Stimulated activated CD4-positive, alpha-beta T cell treated with anti-CD3 and anti-CD28 coated beads, Interleukin-12 subunit alpha, Interleukin-12 subunit beta, amount 100 ng/mL, for 48 hours (primary cell): ENCODE data around the gene MATK.

Experiments used
- DNase-seq, 3 donors: peaks; one replicate each; pipeline ENCODE4 v3.0.0-alpha.2; 2020; ENCODE audit warnings: low read depth in 2 of 3, low spot score in 1 of 3

MATK gene, protein sequence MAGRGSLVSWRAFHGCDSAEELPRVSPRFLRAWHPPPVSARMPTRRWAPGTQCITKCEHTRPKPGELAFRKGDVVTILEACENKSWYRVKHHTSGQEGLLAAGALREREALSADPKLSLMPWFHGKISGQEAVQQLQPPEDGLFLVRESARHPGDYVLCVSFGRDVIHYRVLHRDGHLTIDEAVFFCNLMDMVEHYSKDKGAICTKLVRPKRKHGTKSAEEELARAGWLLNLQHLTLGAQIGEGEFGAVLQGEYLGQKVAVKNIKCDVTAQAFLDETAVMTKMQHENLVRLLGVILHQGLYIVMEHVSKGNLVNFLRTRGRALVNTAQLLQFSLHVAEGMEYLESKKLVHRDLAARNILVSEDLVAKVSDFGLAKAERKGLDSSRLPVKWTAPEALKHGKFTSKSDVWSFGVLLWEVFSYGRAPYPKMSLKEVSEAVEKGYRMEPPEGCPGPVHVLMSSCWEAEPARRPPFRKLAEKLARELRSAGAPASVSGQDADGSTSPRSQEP

DNA sequence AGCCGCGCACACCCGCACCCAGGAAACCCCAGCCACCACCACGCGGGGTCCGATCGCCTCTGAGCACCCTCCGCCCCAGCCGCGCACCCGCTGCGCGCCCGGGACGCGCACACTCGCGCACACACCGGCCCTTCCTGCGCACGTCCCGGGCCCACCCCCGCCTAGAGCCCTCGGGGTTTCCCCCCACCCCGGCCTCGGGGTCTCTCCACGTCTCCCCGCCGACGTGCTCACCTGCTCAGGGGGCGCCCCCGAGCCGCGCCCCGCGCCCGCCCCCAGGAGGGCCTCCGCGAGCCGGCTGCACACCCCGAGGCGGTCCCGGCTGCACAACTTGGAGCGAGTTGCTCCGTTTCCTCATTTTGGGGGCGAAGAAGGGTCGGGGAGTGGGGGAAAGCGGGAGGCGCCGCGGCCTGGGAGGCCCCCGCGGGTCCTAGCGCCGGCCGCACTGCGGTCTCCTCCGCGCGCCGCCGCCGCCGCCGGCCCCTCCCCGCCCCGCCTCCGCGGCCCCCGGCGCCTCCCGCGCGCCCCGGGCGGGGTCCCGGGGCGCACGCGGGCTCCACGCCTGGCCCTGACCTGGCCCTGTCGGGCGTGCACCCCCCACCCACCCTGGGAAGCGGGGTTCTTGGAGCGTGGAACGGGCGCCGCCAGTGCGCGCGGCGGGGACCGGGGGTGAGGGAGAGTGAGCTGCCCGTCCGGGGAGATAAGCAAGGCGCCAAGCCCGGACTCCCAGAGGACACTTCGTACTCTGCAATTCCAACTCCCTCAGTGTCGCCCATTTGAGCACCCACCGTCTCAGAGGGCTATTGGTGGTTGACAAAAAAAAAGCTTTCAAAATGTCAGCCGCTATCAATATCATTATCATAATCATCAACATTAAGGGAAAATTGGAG lies at the start of gene MATK:
MATK (minus strand) TSS at position 444 of the 887 bp plus-strand sequence. CDS start 1,246 bp downstream, outside the sequence.
- DNase-seq: peak in 1 of 3 donors; percentile 10

DNA sequence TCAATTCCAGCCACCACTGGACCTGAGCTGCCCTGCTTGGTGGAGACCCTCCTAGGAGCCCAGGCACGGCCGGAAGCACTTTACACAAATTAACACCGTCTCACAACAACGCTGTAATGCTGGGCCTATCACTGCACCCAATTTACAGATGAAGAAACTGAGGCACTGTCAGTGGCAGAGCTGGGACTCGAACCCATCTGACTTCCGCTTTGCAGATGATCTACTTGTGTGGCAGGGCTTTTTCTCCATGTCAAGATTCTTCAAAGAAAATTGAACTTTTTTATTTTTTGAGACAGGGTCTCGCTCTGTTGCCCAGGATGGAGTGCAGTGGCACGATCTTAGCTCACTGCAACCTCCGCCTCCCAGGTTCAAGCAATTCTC lies 48.9 kb upstream of the MATK start:
- DNase-seq: no peak

DNA sequence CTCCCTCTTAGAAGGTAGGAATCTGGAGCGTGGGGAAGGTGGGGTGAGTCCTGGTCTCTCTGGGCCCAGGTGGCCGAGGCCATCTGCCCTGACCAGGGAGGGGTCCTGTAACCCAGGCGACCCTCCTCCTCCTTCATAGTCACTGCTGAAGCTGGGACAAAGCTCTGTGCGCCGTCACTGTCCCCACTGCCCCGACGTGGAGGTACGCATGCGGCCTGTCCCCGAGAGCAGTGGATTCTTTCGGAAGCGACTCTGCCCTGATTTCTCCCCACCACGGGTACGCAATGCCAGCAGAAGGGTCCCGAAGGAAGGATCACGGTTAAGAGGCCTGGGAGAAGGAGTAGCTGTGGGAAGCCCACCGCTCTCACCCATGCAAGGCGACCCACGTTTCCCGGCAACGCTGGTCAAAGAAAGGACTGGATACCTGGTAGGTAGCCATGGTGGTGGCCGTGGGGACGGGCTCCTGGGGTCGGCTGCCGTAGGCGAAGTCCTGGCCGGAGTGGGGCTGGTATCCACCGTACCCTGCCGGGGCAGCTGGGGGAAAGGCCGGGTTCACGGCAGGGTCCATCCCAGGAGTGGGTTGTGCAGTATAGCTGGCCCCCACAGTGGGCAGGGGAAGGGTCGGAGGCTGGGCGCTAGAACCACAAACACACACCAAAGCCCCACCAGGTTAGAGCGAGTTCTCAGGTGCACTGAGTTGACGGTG lies 48.3 kb upstream of the MATK start:
- DNase-seq: no peak

DNA sequence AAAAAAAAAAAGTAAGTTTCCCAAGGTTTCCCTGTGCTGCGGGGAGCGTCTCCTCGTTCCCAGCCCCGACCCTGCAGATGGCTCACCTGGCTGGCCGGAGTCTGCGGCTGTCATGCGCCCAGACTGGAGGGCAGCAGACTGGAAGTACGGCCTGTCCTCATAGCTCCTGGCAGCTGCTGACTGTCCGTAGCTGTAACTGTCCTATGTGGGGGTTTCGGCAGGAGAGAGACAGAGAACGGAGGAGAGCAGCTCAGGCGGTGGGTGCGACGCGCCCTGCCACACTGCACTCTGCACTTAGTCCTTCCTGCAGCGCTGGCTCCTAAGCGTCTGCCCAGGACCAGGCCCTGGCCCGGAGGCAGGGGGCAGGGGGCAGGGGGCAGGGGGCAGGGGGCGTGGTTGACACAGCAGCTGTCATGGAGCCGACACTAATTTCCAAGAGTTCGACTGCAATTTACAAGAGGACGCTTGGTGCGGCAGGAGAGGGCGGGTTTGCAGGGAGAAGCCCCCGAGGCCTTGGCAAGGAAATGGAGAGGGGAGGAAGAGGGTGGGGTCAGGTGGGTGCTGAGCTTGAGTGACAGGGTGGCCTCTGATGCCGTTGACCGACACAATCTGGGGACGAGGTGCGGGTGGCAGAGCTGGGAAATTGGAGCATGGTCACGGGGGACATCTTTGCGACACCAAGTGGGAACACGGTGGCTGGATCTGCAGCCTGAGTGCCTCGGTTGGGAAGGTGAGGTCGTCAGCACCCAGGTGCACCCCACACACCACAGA lies 47.6 kb upstream of the MATK start:
- DNase-seq: no peak

DNA sequence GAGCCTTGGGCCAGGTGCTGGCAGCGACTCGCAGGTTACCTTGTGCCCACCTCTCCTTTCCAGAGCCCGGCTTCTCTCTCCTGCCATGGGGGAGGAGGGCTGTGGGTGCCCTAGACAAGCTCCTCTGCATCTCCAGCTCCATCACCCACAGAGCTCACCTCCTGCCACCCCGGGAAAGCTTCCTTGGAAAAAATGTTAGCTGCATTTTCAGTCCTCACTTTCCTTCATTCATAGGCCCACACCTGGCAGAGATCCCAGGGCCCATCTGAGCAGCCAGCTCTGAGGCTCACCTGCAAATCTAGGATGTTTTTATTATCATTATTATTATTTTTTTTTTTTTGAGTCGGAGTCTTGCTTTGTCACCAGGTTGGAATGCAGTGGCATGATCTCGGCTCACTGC lies 45.8 kb upstream of the MATK start:
- no peak for DNase-seq

DNA sequence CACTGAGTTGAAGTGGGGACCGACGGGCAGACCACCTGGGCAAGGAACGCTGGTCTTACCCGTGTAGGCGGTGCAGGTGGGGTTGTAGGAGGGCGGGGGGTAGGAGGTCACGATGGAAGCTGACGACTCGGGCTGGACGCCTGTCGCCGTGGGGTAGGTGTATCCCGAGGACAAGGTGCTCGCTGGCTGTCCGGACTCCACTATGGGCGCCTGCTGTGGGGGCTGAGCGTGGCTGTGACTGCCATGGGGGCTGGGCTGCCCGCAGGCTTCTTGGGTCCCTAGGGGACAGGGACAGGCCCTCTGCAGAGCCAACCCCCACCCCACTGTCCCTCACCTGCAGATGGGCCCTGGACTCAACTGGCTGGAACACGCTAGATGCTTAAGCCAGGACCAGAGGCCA lies 45.4 kb upstream of the MATK start:
- no peak for DNase-seq

DNA sequence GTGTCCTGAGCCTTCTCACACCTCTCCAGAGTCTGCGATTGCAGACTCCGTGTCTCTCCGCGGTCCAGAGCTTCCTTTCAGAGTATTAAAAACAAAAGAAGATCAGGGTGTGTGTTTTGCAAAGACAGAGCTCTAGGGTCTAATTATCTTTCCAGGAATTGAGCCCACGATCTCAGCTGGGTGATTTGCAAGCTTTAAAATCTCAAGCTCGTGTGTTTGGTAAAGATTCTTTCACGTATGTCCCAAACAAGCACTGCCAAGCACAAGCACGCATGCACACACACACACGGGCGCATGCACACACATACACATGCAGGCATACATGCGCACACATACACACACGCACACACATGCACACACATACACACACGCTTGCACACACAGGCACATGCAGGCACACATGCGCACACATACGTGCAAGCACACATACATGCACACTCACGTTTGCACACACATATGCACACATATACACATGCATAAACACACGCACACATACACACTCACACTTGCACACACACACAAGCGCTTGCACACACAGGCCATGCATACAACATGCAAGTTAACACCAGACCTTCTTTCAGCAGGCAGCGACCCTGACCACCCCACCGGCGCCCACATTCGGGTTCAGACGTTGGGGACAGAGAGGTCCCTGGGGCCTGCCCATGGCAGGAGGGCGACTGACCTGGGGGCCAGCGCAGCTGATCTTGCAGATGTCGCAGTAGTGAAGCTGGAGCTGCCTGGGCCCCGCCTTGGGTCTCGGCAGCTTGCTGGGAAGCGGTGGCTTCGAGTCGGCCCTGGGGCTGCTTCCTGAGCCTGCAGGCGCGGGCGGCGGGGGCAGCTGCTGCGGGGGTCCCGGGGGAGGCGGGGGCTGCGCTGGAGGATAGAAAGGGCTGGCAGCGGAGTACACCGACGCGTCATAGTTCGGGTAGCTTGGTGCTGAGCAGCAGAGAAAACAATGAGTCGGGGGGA lies 44.7 kb upstream of the MATK start:
- DNase-seq: no peak

DNA sequence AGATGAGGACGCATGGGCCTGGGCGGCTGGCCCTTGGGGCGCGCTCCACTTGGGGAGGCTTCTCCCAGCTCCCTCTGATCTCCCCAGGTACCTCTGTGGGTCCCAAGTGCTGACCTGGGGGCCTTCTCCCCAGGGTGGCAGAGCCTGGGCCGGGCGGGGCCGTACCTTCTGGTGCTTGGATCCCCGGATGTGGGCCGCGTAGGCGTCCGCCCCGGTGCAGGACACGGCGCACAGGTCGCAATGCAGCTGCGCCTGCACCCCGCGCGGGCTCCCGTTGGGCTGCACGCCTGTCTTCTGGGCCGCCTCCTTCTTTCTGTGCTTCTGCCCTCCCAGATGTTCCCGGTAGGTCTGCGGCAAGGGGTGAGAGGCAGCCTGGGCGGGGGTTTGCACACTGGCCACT lies 41.1 kb upstream of the MATK start:
- no peak for DNase-seq

DNA sequence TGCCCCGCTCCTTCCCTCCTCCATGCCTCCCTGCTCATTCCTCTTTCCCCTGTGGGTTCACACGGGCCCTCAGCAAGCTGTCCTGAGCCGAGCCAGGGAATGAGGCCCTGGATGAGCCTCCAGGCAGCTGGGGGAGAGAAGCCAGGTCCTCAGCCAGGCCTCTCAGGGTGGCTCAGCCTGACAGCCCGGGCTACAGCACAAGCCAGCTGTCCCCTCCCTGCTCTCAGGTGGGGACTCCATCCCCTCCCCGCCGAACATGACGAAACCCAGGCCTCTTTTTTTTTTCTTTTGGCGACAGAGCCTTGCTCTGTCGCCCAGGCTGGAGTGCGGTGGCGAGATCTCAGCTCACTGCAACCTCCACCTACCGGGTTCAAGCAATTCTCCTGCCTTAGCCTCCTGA lies 40.0 kb upstream of the MATK start:
- no peak for DNase-seq

DNA sequence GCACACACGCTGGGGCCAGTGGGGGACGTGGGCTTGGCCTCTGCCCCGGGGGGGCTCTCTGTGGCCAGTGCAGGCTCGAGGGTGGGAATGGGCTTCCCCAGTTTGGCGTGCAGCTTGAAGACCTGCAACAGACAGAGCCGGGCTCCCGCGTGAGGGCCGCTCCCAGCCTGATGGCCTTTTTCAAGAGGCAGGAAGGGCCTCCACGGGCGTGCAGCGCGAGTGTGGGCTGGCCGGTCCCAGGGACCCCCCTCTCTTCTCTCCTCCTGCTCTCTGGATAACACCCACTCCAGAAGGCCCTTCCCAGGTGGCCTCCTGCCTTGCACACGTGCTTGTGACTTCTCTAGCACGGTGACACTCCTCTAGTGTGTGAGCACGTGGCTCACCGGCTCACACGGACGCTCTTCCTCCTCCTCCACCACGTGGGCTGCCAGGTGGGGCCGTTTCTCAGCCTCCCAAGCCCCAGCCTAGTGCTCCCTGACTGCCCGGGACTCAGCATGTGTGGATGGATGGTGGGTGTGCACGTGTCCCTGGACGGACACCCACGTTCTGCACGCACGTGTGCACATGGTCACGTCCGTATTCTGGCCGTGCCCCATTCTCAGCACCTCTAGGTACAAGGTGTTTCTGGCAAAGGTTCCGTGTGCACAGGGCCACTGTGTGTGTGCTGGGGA lies 39.2 kb upstream of the MATK start:
- no peak for DNase-seq

DNA sequence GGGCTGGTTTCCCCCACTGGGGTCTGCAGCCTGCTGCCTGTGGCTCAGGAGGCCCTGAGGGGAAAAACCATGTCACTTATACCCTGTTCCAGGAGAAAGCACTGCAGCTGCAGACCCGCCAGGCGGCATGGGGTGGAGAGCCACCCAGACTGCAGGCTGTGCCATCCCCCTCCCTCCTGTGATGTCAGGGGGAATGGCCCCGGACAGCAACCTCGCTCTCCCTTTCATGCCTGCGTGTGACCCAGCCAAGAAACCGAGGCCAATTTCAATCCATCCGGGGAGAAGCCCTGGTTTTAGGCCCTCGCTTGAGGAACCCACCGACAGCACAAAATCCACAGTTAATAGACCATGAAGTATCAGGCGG lies 37.2 kb upstream of the MATK start:
- no peak for DNase-seq

DNA sequence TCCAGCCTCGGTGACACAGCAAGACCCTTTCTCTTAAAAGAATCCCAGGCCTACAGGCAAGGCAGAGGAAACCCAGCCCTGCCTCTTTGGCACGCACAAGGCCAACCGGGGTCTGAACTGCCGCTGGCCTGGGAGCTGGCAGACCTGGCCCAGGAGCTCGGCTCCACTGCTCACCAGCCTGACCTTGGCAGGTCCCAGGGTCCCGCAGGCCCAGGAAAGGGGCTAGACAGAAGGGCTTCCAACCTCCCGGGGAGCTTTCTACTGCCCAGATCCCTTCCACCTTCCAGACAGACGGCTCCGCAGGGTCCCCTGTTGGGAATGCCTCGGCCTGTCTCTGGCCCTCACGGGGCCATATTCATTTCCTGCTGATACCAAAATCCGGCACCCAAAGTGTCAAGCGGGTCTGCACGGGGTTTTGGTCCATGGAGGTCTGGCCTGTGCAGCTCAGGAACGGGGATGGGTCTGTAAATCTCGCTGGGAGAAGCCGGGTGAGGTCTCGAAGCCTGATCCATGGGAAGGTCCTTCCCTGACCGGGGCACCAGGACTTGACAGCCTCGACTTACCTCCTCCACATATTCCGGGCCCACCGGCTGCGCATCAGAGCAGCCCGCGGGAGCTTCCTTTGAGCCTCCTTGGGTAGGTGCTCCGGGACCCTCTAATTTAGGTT lies 36.6 kb upstream of the MATK start:
- no peak for DNase-seq

DNA sequence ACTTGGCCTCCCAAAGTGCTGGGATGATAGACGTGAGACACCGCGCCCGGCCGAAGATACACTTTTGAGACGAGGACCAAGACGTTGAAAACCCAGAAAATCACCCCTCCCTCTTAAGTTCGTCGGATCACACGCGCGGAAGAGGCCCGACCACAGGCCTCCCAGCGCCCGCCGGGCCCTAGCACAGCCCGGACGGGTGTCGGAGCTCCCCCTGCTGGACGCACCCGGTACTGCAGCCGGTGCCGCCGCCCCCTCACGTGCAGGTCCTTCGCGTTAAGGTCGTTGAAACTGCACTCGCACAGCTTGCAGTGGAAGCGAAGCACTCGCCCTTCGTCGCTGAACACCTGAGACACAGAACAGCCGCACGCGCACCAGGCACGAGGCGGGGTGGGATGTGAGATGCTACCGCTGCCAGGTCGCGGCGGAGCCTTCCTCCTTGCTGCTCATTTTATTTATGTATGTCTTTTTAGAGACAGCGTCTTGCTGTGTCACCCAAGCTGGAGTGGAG lies 35.7 kb upstream of the MATK start:
- DNase-seq: peak; percentile 77 to 96 (median 82)

DNA sequence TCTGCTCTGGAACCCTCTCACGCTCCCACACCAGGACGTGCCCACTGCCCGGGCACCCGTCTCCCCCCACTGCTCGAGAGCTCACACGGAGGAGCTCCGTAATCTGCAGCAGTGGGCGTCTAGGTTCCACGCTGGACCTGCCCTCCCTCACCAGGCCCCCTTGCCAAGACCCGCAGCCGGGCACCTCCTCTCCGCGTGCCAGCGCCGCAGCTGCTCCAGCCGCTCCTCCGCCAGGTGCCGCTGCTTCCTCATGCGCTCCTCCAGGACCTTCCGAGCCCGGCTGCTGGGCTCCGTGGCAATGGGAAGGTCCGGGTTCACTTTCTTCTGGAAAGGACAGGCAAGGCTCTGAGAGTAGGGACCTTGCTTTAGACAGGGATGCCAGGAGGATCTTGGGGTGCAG lies 35.0 kb upstream of the MATK start:
- DNase-seq: no peak

DNA sequence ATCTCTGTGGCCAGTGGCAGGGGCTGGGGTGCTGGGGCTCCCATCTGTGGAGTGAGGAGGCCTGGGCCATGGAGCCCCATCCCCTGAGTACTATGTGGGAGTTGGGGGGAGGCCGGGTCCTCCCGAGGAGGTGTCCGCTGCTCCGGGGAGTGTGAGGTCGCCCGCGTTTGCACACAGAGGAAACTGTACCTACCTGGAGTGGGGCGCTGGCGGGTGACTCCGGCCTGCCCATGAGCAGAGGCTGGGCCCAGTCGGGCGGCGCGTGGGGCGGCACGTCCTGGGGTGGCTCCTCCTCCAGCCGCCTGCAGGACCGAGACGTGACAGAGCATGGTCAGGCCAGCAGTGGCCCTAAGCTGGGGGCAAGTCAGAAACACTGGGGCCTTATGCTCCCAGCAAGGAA lies 33.8 kb upstream of the MATK start:
- no peak for DNase-seq

DNA sequence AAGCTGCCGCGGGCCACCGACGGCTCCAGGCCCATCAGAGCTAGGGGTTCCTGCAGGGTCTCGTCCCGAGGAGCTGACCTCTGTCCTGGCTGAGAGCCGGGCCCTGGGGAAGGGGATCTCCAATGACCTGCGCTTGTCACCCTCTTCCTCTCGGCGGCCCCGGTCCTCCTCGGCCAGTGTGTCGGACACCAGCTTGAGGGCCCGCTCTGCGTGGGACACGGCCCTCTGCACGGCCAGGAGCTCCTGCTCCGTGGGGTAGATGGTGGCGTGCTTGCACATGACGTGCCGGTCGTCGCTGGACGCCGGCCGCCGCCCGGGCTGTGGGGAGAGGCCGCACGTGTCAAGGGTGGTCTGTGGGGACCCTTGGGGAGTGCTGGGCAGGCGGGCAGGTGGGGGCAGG lies 32.7 kb upstream of the MATK start:
- no peak for DNase-seq

DNA sequence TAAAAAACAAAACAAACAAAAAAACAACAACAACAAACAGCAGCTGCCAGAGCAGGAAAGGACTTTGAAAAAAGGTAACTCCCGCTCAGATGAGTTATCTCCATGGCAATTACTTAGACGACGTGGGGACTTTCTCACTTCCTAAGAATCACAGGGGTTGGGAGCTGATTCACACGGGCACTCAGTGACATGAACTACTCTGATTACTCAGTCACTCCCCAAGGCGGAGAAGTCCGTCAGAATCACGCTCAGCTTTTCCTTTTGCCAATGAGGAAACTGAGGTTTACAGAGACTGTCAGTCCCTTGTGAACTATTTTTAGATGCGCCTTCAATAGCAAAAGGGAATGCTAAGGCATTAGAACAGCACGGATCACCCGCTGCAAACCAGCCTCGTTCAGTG lies 32.3 kb upstream of the MATK start:
- DNase-seq: peak; percentile 14 to 57 (median 36)

DNA sequence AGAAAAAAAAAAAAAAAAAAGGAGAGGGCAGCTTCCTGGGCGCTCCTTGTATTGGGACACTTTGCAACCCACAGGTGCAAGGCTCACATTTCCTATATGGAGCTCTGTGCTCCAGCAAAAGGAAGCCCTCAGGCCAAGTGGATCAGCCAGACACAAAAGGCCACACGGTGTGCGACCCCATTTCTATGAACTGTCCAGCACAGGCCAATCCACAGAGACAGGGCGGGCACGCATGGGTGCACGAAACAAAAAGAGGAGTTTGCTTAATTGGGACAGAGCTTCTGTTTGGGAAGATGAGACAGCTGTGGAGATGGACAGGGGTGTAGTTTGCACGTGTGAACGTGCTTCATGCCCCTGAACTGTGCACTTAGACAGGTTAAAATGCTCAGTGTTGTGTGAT lies 31.6 kb upstream of the MATK start:
- DNase-seq: no peak
